ENCODE data around the gene ADGRA1. TPM values are rescaled to one million over a fixed set of nuclear protein-coding genes. Genes with fewer than 3 reads are reported as not detected.

The ADGRA1 gene
- total RNA-seq, 1 donor from 2014 or later = 0.99 TPM

DNA sequence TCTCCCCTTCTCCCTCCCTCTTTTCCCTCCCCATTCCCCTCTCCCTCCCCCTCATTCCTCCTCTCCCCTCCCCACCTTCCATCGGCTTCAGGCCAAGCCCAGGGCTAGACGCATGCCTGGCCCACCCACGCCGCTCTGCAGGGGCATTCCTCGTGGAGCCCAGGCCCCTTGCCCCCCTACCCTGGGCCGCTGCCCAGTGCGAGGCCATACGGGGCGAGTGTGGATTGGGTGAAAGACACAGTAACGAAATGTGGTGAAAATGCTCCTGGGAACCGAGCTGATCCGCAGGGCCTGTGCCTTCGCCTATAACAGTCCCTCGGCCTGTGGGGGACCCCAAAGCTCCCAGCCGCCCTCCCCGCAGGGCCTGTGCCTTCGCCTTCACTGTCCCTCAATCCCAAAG lies 28.3 kb downstream of the ADGRA1 start:
- Mint-ChIP-seq H3K36me3 (no peaks in the 10 kb centered on the region), H3K4me3 (no peak overlapping the region), H3K9me3 (no peaks in the 10 kb centered on the region), H3K27me3 (peaks cover 4% of the 10 kb centered on the region), H3K27ac (no peak overlapping the region), H3K4me1 (ENCODE audit: unreplicated experiment) (no peaks in the 10 kb centered on the region)
- DNase-seq (ENCODE audit: extremely low spot score, unreplicated experiment) = no peak
- TF ChIP-seq CTCF (conservative IDR thresholded peaks at IDR 0.05) = no peak

GRCh38 chr10:133116455-133116854 lies 28.7 kb downstream of the ADGRA1 start:
- Mint-ChIP-seq H3K9me3 (no peaks in the 10 kb centered on the region), H3K27ac (no peak overlapping the region), H3K4me1 (ENCODE audit: unreplicated experiment) (no peaks in the 10 kb centered on the region), H3K36me3 (no peaks in the 10 kb centered on the region), H3K27me3 (peaks cover 4% of the 10 kb centered on the region), H3K4me3 (no peak overlapping the region)
- DNase-seq (ENCODE audit: extremely low spot score, unreplicated experiment) = no peak
- no peak for TF ChIP-seq CTCF (conservative IDR thresholded peaks at IDR 0.05)

DNA sequence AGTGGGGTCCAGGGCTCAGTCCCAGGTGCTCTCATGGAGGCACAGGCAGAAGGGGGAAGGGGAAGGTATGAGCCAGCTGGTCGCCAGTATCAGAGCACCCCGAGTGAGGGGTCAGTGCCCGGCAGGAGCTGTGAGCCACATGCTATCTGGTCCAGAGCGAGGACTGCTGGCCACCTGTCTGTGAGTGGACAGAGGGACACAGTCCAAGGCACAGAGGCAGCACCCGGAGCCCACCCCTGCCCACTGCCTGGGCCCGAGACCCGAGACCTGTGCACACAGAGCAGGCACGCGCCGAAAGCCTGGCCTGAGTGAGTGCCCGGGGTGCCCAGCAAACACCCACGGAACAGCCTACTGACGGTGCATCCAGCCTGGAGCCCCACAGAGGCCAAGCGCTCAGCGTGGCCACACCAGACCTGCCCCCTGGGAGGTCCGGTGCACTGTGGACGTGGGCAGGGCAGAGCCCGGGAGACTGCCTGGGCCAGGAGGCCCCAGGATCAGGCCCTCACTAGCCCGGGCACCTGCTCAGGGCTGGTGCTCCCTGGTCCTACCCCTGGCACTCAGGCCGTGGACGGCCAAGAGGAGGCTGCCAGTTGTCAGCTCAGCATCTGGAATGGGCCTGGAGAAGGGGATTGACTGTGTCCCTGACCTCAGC lies 29.4 kb downstream of the ADGRA1 start:
- no peak overlapping the region for H3K4me3 Mint-ChIP-seq
- TF ChIP-seq CTCF (conservative IDR thresholded peaks at IDR 0.05) = no peak

DNA sequence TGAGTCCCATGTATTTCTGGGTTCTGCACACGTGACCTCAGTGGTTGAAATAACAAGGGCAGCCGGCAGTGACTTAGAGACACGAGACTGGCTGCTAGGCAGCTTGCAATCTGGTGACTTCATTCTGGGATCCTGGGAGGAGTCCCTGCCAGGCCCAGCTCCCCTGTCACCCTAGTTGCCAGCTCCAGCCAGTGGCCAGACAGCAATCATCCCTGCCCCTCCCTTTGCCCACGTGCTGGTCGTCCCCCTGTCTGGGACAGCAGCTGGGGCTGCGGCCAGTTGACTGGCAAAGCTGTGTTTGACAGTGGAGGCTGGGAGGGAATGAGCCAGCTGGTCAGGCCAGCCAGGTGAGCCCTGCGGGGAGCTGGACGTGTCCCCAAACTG lies 30.0 kb downstream of the ADGRA1 start:
- TF ChIP-seq CTCF (conservative IDR thresholded peaks at IDR 0.05) = no peak
- Mint-ChIP-seq H3K27ac (no peak overlapping the region), H3K4me3 (no peak overlapping the region), H3K4me1 (ENCODE audit: unreplicated experiment) (no peaks in the 10 kb centered on the region), H3K27me3 (peaks cover 4% of the 10 kb centered on the region), H3K36me3 (no peaks in the 10 kb centered on the region), H3K9me3 (no peaks in the 10 kb centered on the region)
- DNase-seq (ENCODE audit: extremely low spot score, unreplicated experiment) = no peak

More for the DNA sequence above, 29.4 kb downstream of the ADGRA1 start:
- Mint-ChIP-seq H3K27me3 (peaks cover 4% of the 10 kb centered on the region), H3K4me1 (ENCODE audit: unreplicated experiment) (no peaks in the 10 kb centered on the region), H3K9me3 (no peaks in the 10 kb centered on the region), H3K36me3 (no peaks in the 10 kb centered on the region), H3K27ac (no peak overlapping the region)
- DNase-seq (ENCODE audit: extremely low spot score, unreplicated experiment) = no peak

DNA sequence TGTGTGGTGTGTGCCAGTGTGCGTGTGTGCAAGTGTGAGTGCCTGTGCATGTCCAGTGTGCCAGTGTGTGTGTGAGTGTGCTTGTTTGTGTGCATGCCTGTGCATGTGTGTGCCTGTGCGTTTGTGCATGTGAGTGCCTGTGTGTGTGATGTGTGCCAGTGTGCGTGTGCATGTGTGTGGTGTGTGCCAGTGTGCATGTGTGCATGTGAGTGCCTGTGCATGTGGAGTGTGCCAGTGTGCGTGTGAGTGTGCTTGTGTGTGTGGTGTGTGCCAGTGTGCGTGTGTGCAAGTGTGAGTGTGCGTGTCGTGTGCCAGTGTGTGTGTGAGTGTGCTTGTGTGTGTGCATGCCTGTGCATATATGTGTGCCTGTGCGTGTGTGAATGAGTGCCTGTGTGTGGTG lies 33.8 kb downstream of the ADGRA1 start:
- H3K36me3 Mint-ChIP-seq = no peaks in the 10 kb centered on the region
- H3K27ac Mint-ChIP-seq = no peak overlapping the region
- DNase-seq (ENCODE audit: extremely low spot score, unreplicated experiment) = no peak
- no peaks in the 10 kb centered on the region for H3K9me3 Mint-ChIP-seq
- no peak overlapping the region for H3K4me3 Mint-ChIP-seq
- H3K27me3 Mint-ChIP-seq = peaks cover 15% of the 10 kb centered on the region
- no peak for TF ChIP-seq CTCF (conservative IDR thresholded peaks at IDR 0.05)
- H3K4me1 Mint-ChIP-seq (ENCODE audit: unreplicated experiment) = no peaks in the 10 kb centered on the region

Data from type B pancreatic cell (in vitro differentiated cells).